WERI-Rb-1 (cell line): ENCODE measurements around the gene ELMO3.

Source experiments
- DNase-seq: peaks from one replicate; pipeline ENCODE4 v3.0.0-alpha.2; 2020
- H3K27ac ChIP-seq: fragments of 250-450 bp; sonication (Bioruptor Pico); 2 replicates; pipeline ENCODE4 v1.5.1; 2020; ENCODE audit warnings: mild to moderate bottlenecking, moderate library complexity
- H3K27me3 ChIP-seq: fragments of 250-450 bp; sonication (Bioruptor Pico); 2 replicates; pipeline ENCODE4 v1.5.1; 2021; ENCODE audit warnings: mild to moderate bottlenecking, low read depth, moderate library complexity; ENCODE audit not compliant: insufficient read depth, severe bottlenecking
- H3K36me3 ChIP-seq: fragments of 250-450 bp; sonication (Bioruptor Pico); 2 replicates; pipeline ENCODE4 v1.5.1; 2020; ENCODE audit warnings: mild to moderate bottlenecking, moderate library complexity
- H3K4me3 ChIP-seq: 2 replicates; pipeline ENCODE4 v1.5.1; 2011; ENCODE audit warnings: low read depth, mild to moderate bottlenecking, control low read depth, low read length
- H3K9me3 ChIP-seq: fragments of 250-450 bp; sonication (Bioruptor Pico); 2 replicates; pipeline ENCODE4 v1.5.1; 2021; ENCODE audit warnings: mild to moderate bottlenecking, moderate library complexity; ENCODE audit not compliant: severe bottlenecking
- CTCF ChIP-seq: IDR thresholded peaks from 2 replicates; pipeline ENCODE4 v1.5.1; 2011; ENCODE audit warnings: low read depth, mild to moderate bottlenecking, control low read depth, inconsistent platforms, low read length

Gene ELMO3

GRCh38 chr16:67246081-67246755, 47.3 kb downstream of the ELMO3 start:
- peak; percentile 91 for DNase-seq
- no peaks in the 10 kb centered on the region for H3K36me3 ChIP-seq
- TF ChIP-seq CTCF, result peak; percentile 64
- H3K27ac ChIP-seq, result peak overlapping the region; percentile 67
- H3K4me3 ChIP-seq, result peak overlapping the region; percentile 77
- no peaks in the 10 kb centered on the region for H3K9me3 ChIP-seq
- H3K27me3 ChIP-seq, result peaks cover 3% of the 10 kb centered on the region

GRCh38 chr16:67246756-67247191, 47.8 kb downstream of the ELMO3 start:
- H3K27ac ChIP-seq, result peak overlapping the region; percentile 67
- DNase-seq, result peak; percentile 67
- no peak for TF ChIP-seq CTCF
- peaks cover 3% of the 10 kb centered on the region for H3K27me3 ChIP-seq
- H3K9me3 ChIP-seq, result no peaks in the 10 kb centered on the region
- no peaks in the 10 kb centered on the region for H3K36me3 ChIP-seq
- H3K4me3 ChIP-seq, result peak overlapping the region; percentile 77

DNA sequence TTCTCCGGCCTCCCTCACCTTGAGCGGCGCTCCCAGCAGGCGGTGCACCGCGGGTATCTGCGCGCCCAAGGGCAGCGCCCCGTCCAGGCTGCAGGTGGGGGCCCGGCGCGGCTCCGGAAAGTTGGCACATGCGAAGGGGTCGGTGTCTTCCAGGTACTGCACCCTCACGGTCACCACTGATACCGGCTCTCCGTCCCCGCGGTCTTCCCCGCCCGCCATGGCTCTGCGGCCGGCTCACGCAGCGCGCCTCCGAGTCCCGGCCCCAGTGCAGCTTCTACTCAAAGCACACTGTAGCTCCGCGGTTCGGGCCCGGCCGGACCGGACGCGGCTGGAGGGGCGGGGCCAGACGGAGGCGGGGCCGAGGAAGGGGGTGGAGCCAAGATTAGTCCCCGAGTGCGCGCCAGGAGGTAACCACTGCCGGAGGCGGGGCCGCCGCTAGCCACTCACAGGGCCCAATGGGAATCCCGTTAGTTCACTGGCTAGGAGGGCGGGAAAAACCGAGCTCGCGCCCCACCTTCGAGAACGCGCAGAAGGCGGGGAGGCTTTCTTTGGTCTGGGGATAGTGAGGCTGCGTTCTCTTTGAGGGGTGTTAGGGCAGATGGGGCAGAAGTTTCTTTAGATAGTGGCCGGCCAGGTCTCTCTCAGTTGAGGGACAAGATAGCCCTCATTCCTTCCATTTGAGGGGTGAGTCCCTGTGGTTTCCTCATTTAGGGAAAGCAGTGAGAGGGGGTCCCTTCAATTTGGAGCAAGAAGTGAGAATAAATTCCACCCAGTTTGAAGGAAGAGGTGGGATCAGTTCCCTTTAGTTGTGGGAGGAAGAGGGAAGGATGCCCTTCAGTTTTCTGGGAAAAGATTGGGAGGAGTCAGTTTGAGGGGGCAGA, 48.5 kb downstream of the ELMO3 start, which contains the start of gene FHOD1:
Gene FHOD1 (minus strand): TSS at position 290 of the 881 bp plus-strand sequence. CDS start 71 bp downstream, at position 219.
- DNase-seq, result peak; percentile 98
- Histone ChIP-seq H3K27ac (peak within 1 kb of the TSS; percentile 67), H3K4me3 (peak within 1 kb of the TSS; percentile 77), H3K27me3 (peaks cover 3% of the 10 kb centered on the region), H3K36me3 (no peaks in the 10 kb centered on the region), H3K9me3 (no peaks in the 10 kb centered on the region)
- TF ChIP-seq CTCF, result 0 out of 2 replicates have a peak, but pooled peaks have one; percentile 5

DNA sequence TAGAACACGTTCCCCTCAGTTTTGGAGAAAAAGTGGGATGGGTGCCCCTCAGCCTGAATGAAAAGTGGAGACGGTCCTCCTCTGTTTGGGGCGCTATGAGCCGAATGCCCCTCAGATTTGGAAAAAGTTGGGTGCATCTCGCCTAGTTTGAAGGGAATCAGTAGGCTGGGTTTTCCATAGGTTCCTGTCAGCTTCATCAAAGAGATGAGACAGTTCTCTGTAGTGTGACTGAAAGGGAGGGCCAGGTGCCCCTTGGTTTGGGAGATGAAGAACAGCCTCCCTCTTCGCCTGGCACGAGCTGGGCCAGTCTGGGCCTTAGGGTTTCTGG, 49.1 kb downstream of the ELMO3 start:
- Histone ChIP-seq H3K36me3 (no peaks in the 10 kb centered on the region), H3K27ac (no peak overlapping the region), H3K4me3 (peak overlapping the region; percentile 77), H3K27me3 (peaks cover 3% of the 10 kb centered on the region), H3K9me3 (no peaks in the 10 kb centered on the region)
- no peak for DNase-seq
- TF ChIP-seq CTCF, result no peak

DNA sequence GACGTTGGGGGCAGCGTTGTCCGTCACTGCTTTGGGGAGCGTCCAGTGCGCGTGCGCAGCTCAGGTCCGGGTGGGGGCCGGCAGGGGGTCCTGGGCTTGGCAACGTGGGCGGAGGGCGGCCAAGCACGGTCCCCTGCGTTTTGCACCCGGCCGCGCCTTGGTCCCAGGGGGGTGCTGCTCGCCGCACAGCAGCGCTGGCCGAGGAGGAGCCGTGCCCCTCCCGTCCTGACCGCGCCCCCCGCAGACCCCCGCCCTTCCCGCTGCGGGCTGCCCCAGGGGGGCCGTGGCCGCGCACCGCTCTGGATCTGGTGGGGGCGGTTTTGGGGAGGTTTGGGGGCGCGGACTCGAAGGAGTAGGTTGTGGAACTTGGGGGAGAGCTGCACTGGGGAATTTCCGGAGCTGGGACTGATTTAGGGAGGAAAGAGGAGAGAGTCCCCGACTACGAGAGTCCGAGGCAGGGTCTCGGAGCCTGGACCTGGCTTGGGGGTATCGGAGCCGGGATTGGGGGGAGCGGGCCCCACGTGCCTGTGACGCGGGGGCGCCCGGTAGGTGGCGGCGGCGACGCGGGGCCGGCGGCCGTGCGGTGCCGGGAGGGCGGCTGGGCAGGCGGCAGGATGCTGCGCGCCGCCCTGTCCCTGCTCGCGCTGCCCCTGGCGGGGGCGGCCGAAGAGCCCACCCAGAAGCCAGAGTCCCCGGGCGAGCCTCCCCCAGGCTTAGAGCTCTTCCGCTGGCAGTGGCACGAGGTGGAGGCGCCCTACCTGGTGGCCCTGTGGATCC, 49.7 kb downstream of the ELMO3 start, which contains the start of gene SLC9A5:
Gene SLC9A5 (plus strand): TSS at position 579 of the 777 bp plus-strand sequence. CDS start 36 bp downstream, at position 615.
- peak within 1 kb of the TSS; percentile 44 for H3K27ac ChIP-seq
- 0 out of 2 replicates have a peak, but pooled peaks have one; percentile 8 for TF ChIP-seq CTCF
- no peaks in the 10 kb centered on the region for H3K9me3 ChIP-seq
- no peaks in the 10 kb centered on the region for H3K36me3 ChIP-seq
- DNase-seq, result peak; percentile 39
- H3K27me3 ChIP-seq, result peaks cover 3% of the 10 kb centered on the region
- H3K4me3 ChIP-seq, result peak within 1 kb of the TSS; percentile 77
